ENCODE measurements around the gene TJP1. TPM values are rescaled to one million over a fixed set of nuclear protein-coding genes. Genes with fewer than 3 reads are reported as not detected.

The TJP1 gene
- total RNA-seq, 3 donors from 2014 or later (not counting 1 experiment from before 2014, with no cell fraction given) = not detected

DNA sequence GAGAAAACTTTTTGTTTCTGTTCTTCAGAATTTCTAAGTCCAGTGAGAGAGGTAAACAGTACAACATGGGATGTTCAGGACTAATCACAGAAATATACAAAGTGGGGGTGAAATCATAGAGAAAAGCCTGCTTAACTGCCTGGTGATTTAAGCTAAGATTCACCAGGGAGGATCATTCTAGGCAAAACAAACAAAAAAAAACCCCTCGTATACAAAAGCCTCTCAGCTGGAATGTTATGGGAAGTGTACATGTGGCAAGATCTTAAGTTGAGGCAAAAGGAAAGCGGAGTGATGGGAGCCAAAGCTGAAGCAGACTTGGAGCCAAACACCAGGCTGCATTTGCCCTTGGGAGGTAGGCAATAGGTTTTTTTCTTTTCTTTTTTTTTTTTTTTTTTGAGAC, 40.0 kb upstream of the TJP1 start:
- H3K36me3 Mint-ChIP-seq = no peaks in the 10 kb centered on the region
- no peaks in the 10 kb centered on the region for H3K4me1 Mint-ChIP-seq
- no peak for DNase-seq
- no peaks in the 10 kb centered on the region for H3K36me3 ChIP-seq (ENCODE audit: control insufficient read depth, insufficient read depth, low read length)
- no peaks in the 10 kb centered on the region for H3K4me1 ChIP-seq (ENCODE audit: control insufficient read depth, insufficient read depth, low read length)
- no peak overlapping the region for H3K4me3 ChIP-seq (ENCODE audit: low read length)
- H3K9me3 Mint-ChIP-seq = no peaks in the 10 kb centered on the region
- H3K4me3 Mint-ChIP-seq = no peak overlapping the region
- no peak overlapping the region for H3K27ac ChIP-seq (ENCODE audit: low read length)
- no peak for ATAC-seq
- TF ChIP-seq, protein P1, sequence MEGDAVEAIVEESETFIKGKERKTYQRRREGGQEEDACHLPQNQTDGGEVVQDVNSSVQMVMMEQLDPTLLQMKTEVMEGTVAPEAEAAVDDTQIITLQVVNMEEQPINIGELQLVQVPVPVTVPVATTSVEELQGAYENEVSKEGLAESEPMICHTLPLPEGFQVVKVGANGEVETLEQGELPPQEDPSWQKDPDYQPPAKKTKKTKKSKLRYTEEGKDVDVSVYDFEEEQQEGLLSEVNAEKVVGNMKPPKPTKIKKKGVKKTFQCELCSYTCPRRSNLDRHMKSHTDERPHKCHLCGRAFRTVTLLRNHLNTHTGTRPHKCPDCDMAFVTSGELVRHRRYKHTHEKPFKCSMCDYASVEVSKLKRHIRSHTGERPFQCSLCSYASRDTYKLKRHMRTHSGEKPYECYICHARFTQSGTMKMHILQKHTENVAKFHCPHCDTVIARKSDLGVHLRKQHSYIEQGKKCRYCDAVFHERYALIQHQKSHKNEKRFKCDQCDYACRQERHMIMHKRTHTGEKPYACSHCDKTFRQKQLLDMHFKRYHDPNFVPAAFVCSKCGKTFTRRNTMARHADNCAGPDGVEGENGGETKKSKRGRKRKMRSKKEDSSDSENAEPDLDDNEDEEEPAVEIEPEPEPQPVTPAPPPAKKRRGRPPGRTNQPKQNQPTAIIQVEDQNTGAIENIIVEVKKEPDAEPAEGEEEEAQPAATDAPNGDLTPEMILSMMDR (IDR thresholded peaks at IDR 0.05) = no peak
- no peak overlapping the region for H3K27ac Mint-ChIP-seq
- WGBS (ENCODE audit: insufficient coverage) = 86% methylated on average over 1 of the region's 2 CpGs
- H3K27me3 ChIP-seq (ENCODE audit: control insufficient read depth, insufficient read depth, low read length) = no peaks in the 10 kb centered on the region
- intact Hi-C loops (cut with micrococcal nuclease) = no loop called here
- H3K9me3 ChIP-seq (ENCODE audit: control insufficient read depth, insufficient read depth, low read length) = no peaks in the 10 kb centered on the region
- peaks cover 17 to 26% of the 10 kb centered on the region in 2 donors for H3K27me3 Mint-ChIP-seq (ENCODE audit: low read depth in 2 of 2)

DNA sequence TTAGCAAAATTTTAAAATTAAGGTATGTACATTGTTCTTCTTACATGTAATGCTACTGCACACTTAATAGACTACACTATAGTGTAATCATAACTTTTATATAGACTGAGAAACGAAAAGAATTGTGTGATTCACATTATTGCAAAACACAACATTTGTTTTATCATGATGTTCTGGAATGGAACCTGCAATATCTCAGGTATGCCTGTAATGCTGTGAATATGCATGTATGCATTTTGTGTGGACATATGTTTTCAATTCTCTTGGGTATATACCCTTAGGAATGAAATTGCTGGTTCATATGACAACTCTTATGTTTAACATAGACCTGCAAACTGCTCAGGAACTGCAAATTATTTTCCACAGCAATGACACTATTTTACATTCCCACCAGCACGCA, 38.6 kb upstream of the TJP1 start:
- intact Hi-C loops (cut with micrococcal nuclease) = no loop called here
- Mint-ChIP-seq H3K27me3 (ENCODE audit: low read depth in 2 of 2) (peaks cover 16 to 26% of the 10 kb centered on the region in 2 donors), H3K9me3 (no peaks in the 10 kb centered on the region), H3K4me1 (no peaks in the 10 kb centered on the region), H3K4me3 (no peak overlapping the region), H3K27ac (no peak overlapping the region), H3K36me3 (no peaks in the 10 kb centered on the region)
- WGBS (ENCODE audit: insufficient coverage) = 85% methylated on average over 1 of the region's 2 CpGs
- no peak overlapping the region for H3K4me3 ChIP-seq (ENCODE audit: low read length)
- H3K9me3 ChIP-seq (ENCODE audit: control insufficient read depth, insufficient read depth, low read length) = no peaks in the 10 kb centered on the region
- no peaks in the 10 kb centered on the region for H3K4me1 ChIP-seq (ENCODE audit: control insufficient read depth, insufficient read depth, low read length)
- ATAC-seq = no peak
- no peaks in the 10 kb centered on the region for H3K27me3 ChIP-seq (ENCODE audit: control insufficient read depth, insufficient read depth, low read length)
- no peaks in the 10 kb centered on the region for H3K36me3 ChIP-seq (ENCODE audit: control insufficient read depth, insufficient read depth, low read length)
- TF ChIP-seq, protein P1 (IDR thresholded peaks at IDR 0.05) = no peak
- no peak overlapping the region for H3K27ac ChIP-seq (ENCODE audit: low read length)
- DNase-seq = no peak

DNA sequence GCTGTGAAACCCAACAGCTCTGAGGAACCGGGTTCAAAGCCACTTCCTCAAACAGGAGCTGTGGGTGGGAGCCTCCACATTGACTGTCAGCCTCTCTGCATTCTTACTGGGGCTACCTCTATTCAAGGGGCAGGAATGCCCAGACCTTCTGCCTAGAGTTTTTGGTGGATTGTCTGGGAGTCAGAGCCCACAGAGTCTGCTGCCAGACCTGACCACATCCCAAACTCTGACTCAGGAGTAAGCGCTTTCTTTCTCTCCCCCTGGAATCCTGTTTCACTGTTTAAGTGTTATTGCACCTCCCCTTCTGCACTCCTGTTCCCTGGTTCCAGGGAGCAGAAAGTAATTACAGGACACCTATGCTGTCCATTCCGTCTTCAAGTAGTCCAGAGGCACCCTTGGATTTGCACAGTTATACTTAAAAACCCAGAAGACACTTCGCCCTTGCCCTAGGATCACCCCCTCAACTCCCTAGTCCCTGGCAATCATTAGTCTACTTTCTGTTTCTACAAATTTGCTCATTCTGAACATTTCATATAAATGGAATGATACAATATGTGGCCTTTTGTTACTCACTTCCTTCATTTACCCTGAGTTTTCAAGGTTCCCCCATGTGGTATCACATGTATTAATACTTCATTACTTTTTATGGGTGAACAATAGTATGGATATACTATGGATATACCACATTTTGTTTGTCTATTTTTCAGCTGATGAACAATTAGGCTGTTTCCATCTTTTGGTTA, 37.9 kb upstream of the TJP1 start:
- no peaks in the 10 kb centered on the region for H3K4me1 Mint-ChIP-seq
- ATAC-seq (no peak), DNase-seq (no peak)
- H3K36me3 Mint-ChIP-seq = no peaks in the 10 kb centered on the region
- TF ChIP-seq, protein P1 (IDR thresholded peaks at IDR 0.05) = no peak
- no peaks in the 10 kb centered on the region for H3K36me3 ChIP-seq (ENCODE audit: control insufficient read depth, insufficient read depth, low read length)
- no peaks in the 10 kb centered on the region for H3K9me3 Mint-ChIP-seq
- H3K4me1 ChIP-seq (ENCODE audit: control insufficient read depth, insufficient read depth, low read length) = no peaks in the 10 kb centered on the region
- H3K4me3 ChIP-seq (ENCODE audit: low read length) = no peak overlapping the region
- H3K27ac Mint-ChIP-seq = no peak overlapping the region
- H3K27me3 ChIP-seq (ENCODE audit: control insufficient read depth, insufficient read depth, low read length) = no peaks in the 10 kb centered on the region
- H3K27me3 Mint-ChIP-seq (ENCODE audit: low read depth in 2 of 2) = peaks cover 12 to 26% of the 10 kb centered on the region in 2 donors
- H3K4me3 Mint-ChIP-seq = no peak overlapping the region
- H3K27ac ChIP-seq (ENCODE audit: low read length) = no peak overlapping the region
- intact Hi-C loops (cut with micrococcal nuclease) = no loop called here
- no peaks in the 10 kb centered on the region for H3K9me3 ChIP-seq (ENCODE audit: control insufficient read depth, insufficient read depth, low read length)
- 69% methylated on average over 4 of the region's 4 CpGs for WGBS (ENCODE audit: insufficient coverage)

DNA sequence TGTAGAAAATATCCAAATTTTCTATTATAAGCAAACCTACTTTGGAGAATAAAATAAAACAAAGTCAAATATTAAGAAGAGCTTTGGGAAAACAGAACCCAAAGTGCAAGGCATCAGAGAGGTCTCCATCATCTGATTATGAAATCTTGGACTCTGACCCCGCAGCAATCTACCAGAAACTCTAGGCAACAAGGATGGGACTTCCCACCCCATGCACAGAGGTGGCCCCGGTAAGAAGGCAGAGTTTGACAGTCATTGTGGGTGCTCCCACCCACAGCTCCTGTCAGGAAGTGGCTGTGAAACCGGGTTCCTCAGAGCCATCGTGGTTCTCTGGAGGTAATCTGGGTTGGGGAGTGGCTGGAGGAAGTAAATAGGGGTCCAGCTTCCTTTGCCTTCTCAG, 37.0 kb upstream of the TJP1 start:
- WGBS (ENCODE audit: insufficient coverage) = 20% methylated on average over 4 of the region's 4 CpGs
- TF ChIP-seq, protein P1 (IDR thresholded peaks at IDR 0.05) = no peak
- Mint-ChIP-seq H3K4me3 (no peak overlapping the region), H3K36me3 (no peaks in the 10 kb centered on the region), H3K27ac (no peak overlapping the region), H3K4me1 (no peaks in the 10 kb centered on the region), H3K27me3 (ENCODE audit: low read depth in 2 of 2) (peaks cover 12 to 26% of the 10 kb centered on the region in 2 donors), H3K9me3 (no peaks in the 10 kb centered on the region)
- intact Hi-C loops (cut with micrococcal nuclease) = no loop called here
- Histone ChIP-seq H3K4me1 (ENCODE audit: control insufficient read depth, insufficient read depth, low read length) (no peaks in the 10 kb centered on the region), H3K9me3 (ENCODE audit: control insufficient read depth, insufficient read depth, low read length) (no peaks in the 10 kb centered on the region), H3K4me3 (ENCODE audit: low read length) (no peak overlapping the region), H3K27ac (ENCODE audit: low read length) (no peak overlapping the region), H3K36me3 (ENCODE audit: control insufficient read depth, insufficient read depth, low read length) (no peaks in the 10 kb centered on the region), H3K27me3 (ENCODE audit: control insufficient read depth, insufficient read depth, low read length) (no peaks in the 10 kb centered on the region)
- no peak for DNase-seq
- no peak for ATAC-seq

All from natural killer cell (primary cell).